GM12878 (cell line): ENCODE data around the gene NTM. TPM values are rescaled to one million over a fixed set of nuclear protein-coding genes. Genes with fewer than 3 reads are reported as not detected.

ENCODE experiments used
- ATAC-seq: fragments of 200-7000 bp; cut with Tn5 transposase; 3 replicates; pipeline ENCODE4 v1.9.1; 2020; ENCODE audit warnings: mild to moderate bottlenecking, moderate library complexity
- BruUV-seq: library from RNA; stranded (reverse); fragments of 400-500 nt; replicated peaks from 2 replicates; lab custom pipeline; 2021; lab: Mats Ljungman, UMichigan
- CTCF ChIA-PET: fragments of 300-600 bp; sonication (Branson Sonifier 250); formaldehyde crosslinking; extraction: SDS; loops from one replicate; lab custom pipeline; 2021; ENCODE audit warnings: inconsistent platforms; lab: Yijun Ruan, JAX
- POLR2A ChIA-PET: fragments of 350-600 bp; formaldehyde crosslinking; extraction: SDS; loops from one replicate; lab custom pipeline; 2021; ENCODE audit warnings: inconsistent platforms; lab: Charles Lee
- RAD21 ChIA-PET: fragments of 300-600 bp; sonication (Branson Sonifier 250); formaldehyde crosslinking; loops from one replicate; lab custom pipeline; 2023; ENCODE audit warnings: antibody characterized with exemption; ENCODE audit not compliant: unreplicated experiment; lab: Charles Lee
- SMC1A ChIA-PET: fragments of 300-600 bp; sonication (Branson Sonifier 250); formaldehyde crosslinking; loops from one replicate; lab custom pipeline; 2023; ENCODE audit not compliant: unreplicated experiment, uncharacterized antibody; lab: Charles Lee
- DNase-seq: peaks from one replicate; pipeline ENCODE4 v3.0.0-alpha.2; 2011; ENCODE audit warnings: low read depth, low spot score
- FAIRE-seq: peaks from 3 replicates; lab custom pipeline; 2011; peaks lifted over from hg19 to GRCh38; lab: Jason Lieb, UNC
- H2AFZ ChIP-seq: 2 replicates; pipeline ENCODE4 v1.6.0; 2011; ENCODE audit warnings: low read depth, low read length, control low read depth; ENCODE audit not compliant: control insufficient read depth
- H3K27ac ChIP-seq: 2 replicates; pipeline ENCODE4 v1.5.1; 2011; ENCODE audit warnings: control low read depth; ENCODE audit not compliant: control insufficient read depth, insufficient read depth
- H3K27me3 ChIP-seq, 2 experiments: replicated peaks in 1 of 2; 2 replicates each; pipeline versions ENCODE4 v1.6.0 to v1.6.1; 2011; ENCODE audit warnings: low read length in 1 of 2; ENCODE audit not compliant: control insufficient read depth in 2 of 2, insufficient read depth in 2 of 2
- H3K36me3 ChIP-seq, 2 experiments: 2 replicates each; pipeline ENCODE4 v1.5.1; 2011; ENCODE audit warnings: low read length in 1 of 2; ENCODE audit not compliant: control insufficient read depth in 2 of 2, insufficient read depth in 2 of 2
- H3K4me1 ChIP-seq: 2 replicates; pipeline ENCODE4 v1.6.1; 2011; ENCODE audit warnings: mild to moderate bottlenecking, low read length, moderate library complexity, mixed read lengths; ENCODE audit not compliant: control insufficient read depth, insufficient read depth
- H3K4me2 ChIP-seq: 2 replicates; pipeline ENCODE4 v1.6.0; 2011; ENCODE audit warnings: control low read depth; ENCODE audit not compliant: control insufficient read depth, insufficient read depth
- H3K4me3 ChIP-seq: fragments of 200-600 bp; sonication (generic); 2 replicates; pipeline ENCODE4 v1.5.1; 2016
- H3K79me2 ChIP-seq: 2 replicates; pipeline ENCODE4 v1.6.0; 2011; ENCODE audit warnings: low read length; ENCODE audit not compliant: control insufficient read depth, insufficient read depth
- H3K9ac ChIP-seq: 2 replicates; pipeline ENCODE4 v1.8.0; 2011; ENCODE audit warnings: low read length, control low read depth, mixed read lengths; ENCODE audit not compliant: control insufficient read depth, insufficient read depth
- H3K9me3 ChIP-seq: replicated peaks from 3 replicates; pipeline ENCODE4 v1.5.1; 2011; ENCODE audit warnings: mild to moderate bottlenecking, low read length; ENCODE audit not compliant: control insufficient read depth, insufficient read depth
- H4K20me1 ChIP-seq: 2 replicates; pipeline ENCODE4 v1.6.0; 2011; ENCODE audit not compliant: control insufficient read depth, insufficient read depth
- CHD4 ChIP-seq: fragments of 200-600 bp; sonication (generic); IDR thresholded peaks from 2 replicates; pipeline ENCODE4 v1.6.1; 2016; ENCODE audit warnings: mild to moderate bottlenecking
- ETV6 ChIP-seq, 2 experiments: fragments of 450-650 bp in 1 of 2; IDR thresholded peaks in 1 of 2; conservative IDR thresholded peaks in 1 of 2; 2 replicates each; pipeline ENCODE4 v1.6.1; 2014; ENCODE audit warnings: antibody characterized with exemption in 1 of 2, borderline replicate concordance in 1 of 2, low read depth in 1 of 2, mild to moderate bottlenecking in 1 of 2, moderate library complexity in 1 of 2
- EZH2 ChIP-seq: IDR thresholded peaks from 2 replicates; pipeline ENCODE4 v1.6.1; 2012; ENCODE audit warnings: low read depth, mild to moderate bottlenecking, control low read depth, inconsistent platforms, low read length, borderline replicate concordance; ENCODE audit not compliant: control insufficient read depth
- KDM1A ChIP-seq: fragments of 200-600 bp; sonication (generic); IDR thresholded peaks from 2 replicates; pipeline ENCODE4 v1.6.1; 2016; ENCODE audit warnings: borderline replicate concordance
- KLF5 ChIP-seq: fragments of 450-650 bp; IDR thresholded peaks from 2 replicates; pipeline ENCODE4 v1.6.1; 2014; ENCODE audit warnings: mild to moderate bottlenecking; ENCODE audit not compliant: partially characterized antibody
- NR2F1 ChIP-seq: fragments of 450-650 bp; conservative IDR thresholded peaks from 2 replicates; pipeline ENCODE4 v1.6.1; 2017; ENCODE audit warnings: mild to moderate bottlenecking
- PML ChIP-seq: IDR thresholded peaks from 2 replicates; pipeline ENCODE4 v1.6.1; 2012; ENCODE audit warnings: low read length, inconsistent platforms
- SPI1 ChIP-seq: IDR thresholded peaks from 2 replicates; pipeline ENCODE4 v1.6.1; 2011; ENCODE audit warnings: low read depth, mild to moderate bottlenecking, low read length, moderate library complexity, borderline replicate concordance; ENCODE audit not compliant: insufficient read depth
- TCF3 ChIP-seq: IDR thresholded peaks from 2 replicates; pipeline ENCODE4 v1.6.1; 2012; ENCODE audit warnings: low read depth, mild to moderate bottlenecking, low read length, borderline replicate concordance; ENCODE audit not compliant: insufficient read depth
- WGBS: methylation state at CpG from one replicate; pipeline ENCODE4 v1.1.6; 2016; ENCODE audit warnings: low lambda C conversion rate; ENCODE audit not compliant: insufficient replicate concordance, insufficient coverage; ENCODE audit errors: missing lambda C conversion rate; 5-methylcytosine and 5-hydroxymethylcytosine counted together
- in situ Hi-C: fragments of 300-500 bp; cut with MboI; formaldehyde crosslinking; loops from 9 replicates; pipeline ENCODE4 v1.14.3; 2018; ENCODE audit warnings: mixed read lengths
- intact Hi-C: fragments of 100-400 bp; cut with micrococcal nuclease; formaldehyde crosslinking; loops from one replicate; pipeline ENCODE4 v1.14.2; 2022; ENCODE audit not compliant: unreplicated experiment
- polyA plus RNA-seq, 11 experiments: library from polyadenylated mRNA; depleted of rRNA in 4 of 11; unstranded in 6 of 11; stranded (reverse) in 5 of 11; fragments of >200 nt; fragmentation: Nextera tagmentation in 4 of 11; fragmentation: Illumina TruSeq in 1 of 11; extraction: Ambion mirVana in 4 of 11; extraction: Trizol in 1 of 11; gene quantifications; 1 replicate in 1 of 11; 2 replicates in 10 of 11; pipeline versions ENCODE4 v1.2.1 to v1.2.3, GENCODE V29; 2011 to 2016; ENCODE audit warnings: inconsistent platforms in 2 of 11, missing spikeins in 2 of 11, low read depth in 1 of 11
- total RNA-seq, 4 experiments: library from RNA; depleted of rRNA in 3 of 4; stranded (reverse); fragments of >200 nt in 3 of 4; fragmentation: Illumina TruSeq in 1 of 4; extraction: Trizol in 1 of 4; gene quantifications; 2 replicates each; pipeline versions ENCODE4 v1.2.1 to v1.2.3, GENCODE V29; 2013 to 2021
- TF ChIP-seq, protein P1 (sequence below): fragments of 450-650 bp; IDR thresholded peaks from 2 replicates; pipeline ENCODE4 v1.6.1; 2017; ENCODE audit warnings: antibody characterized with exemption, mild to moderate bottlenecking, moderate library complexity

The NTM gene
- total and polyA plus RNA-seq, 10 of the 15 experiments (the other 5 are each of a cell fraction or from before 2014, with no cell fraction given) = not detected

DNA sequence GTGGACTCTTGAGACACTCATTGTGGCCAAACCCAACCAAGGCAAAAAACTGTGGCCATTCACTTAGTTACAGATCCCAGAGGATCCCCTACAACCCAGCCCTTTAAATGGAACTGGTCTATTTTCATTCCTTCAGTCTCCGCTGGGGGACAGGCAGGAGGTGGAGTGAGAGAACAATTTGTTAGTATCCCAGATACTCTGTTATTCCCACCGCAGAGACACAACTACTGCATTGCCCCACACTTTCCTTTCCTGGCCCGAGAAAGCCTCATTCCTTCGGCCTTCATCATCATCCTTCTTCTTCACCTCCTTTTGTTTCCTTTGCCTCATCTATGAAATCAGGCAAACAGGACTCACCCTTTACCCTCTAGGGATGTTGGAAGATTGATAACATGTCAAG, 191.1 kb downstream of the NTM start:
- intact Hi-C loops (no loop called here), in situ Hi-C loops (no loop called here)
- SMC1A ChIA-PET = no interaction called here
- TF ChIP-seq, protein P1, sequence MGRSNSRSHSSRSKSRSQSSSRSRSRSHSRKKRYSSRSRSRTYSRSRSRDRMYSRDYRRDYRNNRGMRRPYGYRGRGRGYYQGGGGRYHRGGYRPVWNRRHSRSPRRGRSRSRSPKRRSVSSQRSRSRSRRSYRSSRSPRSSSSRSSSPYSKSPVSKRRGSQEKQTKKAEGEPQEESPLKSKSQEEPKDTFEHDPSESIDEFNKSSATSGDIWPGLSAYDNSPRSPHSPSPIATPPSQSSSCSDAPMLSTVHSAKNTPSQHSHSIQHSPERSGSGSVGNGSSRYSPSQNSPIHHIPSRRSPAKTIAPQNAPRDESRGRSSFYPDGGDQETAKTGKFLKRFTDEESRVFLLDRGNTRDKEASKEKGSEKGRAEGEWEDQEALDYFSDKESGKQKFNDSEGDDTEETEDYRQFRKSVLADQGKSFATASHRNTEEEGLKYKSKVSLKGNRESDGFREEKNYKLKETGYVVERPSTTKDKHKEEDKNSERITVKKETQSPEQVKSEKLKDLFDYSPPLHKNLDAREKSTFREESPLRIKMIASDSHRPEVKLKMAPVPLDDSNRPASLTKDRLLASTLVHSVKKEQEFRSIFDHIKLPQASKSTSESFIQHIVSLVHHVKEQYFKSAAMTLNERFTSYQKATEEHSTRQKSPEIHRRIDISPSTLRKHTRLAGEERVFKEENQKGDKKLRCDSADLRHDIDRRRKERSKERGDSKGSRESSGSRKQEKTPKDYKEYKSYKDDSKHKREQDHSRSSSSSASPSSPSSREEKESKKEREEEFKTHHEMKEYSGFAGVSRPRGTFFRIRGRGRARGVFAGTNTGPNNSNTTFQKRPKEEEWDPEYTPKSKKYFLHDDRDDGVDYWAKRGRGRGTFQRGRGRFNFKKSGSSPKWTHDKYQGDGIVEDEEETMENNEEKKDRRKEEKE = no peak
- TF ChIP-seq SPI1 (no peak), ETV6 (conservative IDR thresholded peaks at IDR 0.05 in 1 of 2, IDR thresholded peaks at IDR 0.05 in 1 of 2; ENCODE audit: borderline replicate concordance in 1 of 2, low read depth in 1 of 2) (no peak), TCF3 (no peak), KLF5 (no peak), CHD4 (no peak), NR2F1 (no peak), EZH2 (no peak), PML (no peak), KDM1A (no peak)
- ATAC-seq (no peak), FAIRE-seq (no peak), DNase-seq (no peak)
- no peak overlapping the region for H3K27ac ChIP-seq
- no peaks in the 10 kb centered on the region for H3K79me2 ChIP-seq
- H4K20me1 ChIP-seq = no peaks in the 10 kb centered on the region
- BruUV-seq = no TSS peak
- H3K4me3 ChIP-seq = no peak overlapping the region
- no peaks in the 10 kb centered on the region for H3K4me1 ChIP-seq
- H3K9ac ChIP-seq = no peak overlapping the region
- no peak overlapping the region for H2AFZ ChIP-seq
- CTCF ChIA-PET = no interaction called here
- POLR2A ChIA-PET = no interaction called here
- H3K27me3 ChIP-seq = peaks cover 2 to 4% of the 10 kb centered on the region in 2 experiments; a peak in 3 of 4 replicates
- H3K36me3 ChIP-seq = no peaks in the 10 kb centered on the region
- WGBS = 10% methylated on average over 4 of the region's 4 CpGs
- H3K4me2 ChIP-seq = no peak overlapping the region
- RAD21 ChIA-PET = no interaction called here
- H3K9me3 ChIP-seq = no peaks in the 10 kb centered on the region
